Measurements from ENCODE around the gene ATG14.

- TF ChIP-seq EZH2phosphoT487 (IDR thresholded peaks at IDR 0.05; ENCODE audit: borderline replicate concordance, low read depth, low read length), result no peak
- no peak for TF ChIP-seq CTCF (conservative IDR thresholded peaks at IDR 0.05; ENCODE audit: low read length)
These were observed 28.8 kb upstream of the ATG14 start, which contains the start of gene TBPL2 for GRCh38 chr14:55440385-55440784.

Data from OCI-LY7 (cell line).